Measurements from ENCODE around the gene DIPK1B.
"Not testable (repeated sequence)": the region's sequence is repeated elsewhere in the genome, so short reads cannot be mapped to it uniquely, and the experiment has no call there.

Gene DIPK1B

DNA sequence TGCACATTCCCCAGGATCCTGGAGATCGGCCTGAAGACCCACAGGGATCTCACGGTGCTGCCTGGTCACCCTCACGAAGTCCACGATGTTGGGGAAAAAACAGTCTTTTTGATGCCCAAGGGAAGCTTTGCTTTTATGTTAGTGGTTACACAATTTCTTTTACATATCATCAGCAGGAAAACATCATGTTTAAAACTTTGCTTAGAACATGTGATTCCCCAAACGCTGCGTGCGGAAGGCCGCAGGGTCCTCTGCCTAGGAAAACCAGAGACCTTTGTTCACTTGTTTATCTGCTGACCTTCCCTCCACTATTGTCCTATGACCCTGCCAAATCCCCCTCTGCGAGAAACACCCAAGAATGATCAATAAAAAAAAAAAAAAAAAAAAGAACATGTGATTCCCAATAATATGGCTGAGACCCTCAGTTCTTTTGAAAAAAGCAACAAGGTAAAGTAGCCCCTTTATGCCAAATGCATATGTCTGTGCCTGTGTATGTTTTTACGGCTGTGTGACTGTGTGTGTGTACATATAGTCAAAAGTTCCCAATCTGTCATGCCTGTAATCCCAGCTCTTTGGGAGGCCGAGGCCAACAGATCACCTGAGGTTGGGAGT is 13.6 kb upstream of the DIPK1B start:
- DNase-seq (ENCODE audit: low spot score), result no peak

- DNase-seq (ENCODE audit: low spot score), result no peak
Observed at GRCh38 chr9:136700304-136700703, 12.1 kb upstream of the DIPK1B start.

- DNase-seq (ENCODE audit: low spot score), result no peak
Observed at GRCh38 chr9:136700959-136701667, 11.3 kb upstream of the DIPK1B start.

GRCh38 chr9:136701668-136702053 is 10.7 kb upstream of the DIPK1B start:
- no peak for DNase-seq (ENCODE audit: low spot score)

- no peak for DNase-seq (ENCODE audit: low spot score)
Observed at GRCh38 chr9:136703276-136703860, 9.0 kb upstream of the DIPK1B start.

DNA sequence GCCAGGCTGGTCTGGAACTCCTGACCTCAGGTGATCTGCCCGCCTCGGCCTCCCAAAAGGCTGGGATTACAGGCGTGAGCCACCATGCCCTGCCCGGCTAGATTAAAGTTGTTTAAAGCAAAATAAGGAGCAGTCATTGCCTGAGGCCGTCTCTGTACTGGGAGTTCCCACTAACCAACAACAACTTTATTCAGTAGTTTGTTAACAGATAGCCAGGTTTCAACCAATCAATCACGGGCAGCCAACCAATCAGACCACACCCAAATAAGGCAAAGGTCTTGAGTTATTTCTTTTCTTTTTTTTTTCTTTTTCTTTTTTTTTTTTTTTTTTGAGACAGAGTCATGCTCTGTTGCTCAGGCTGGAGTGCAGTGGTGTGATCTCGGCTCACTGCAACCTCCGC is 7.6 kb upstream of the DIPK1B start:
- not testable (repeated sequence) for DNase-seq (ENCODE audit: low spot score)

DNA sequence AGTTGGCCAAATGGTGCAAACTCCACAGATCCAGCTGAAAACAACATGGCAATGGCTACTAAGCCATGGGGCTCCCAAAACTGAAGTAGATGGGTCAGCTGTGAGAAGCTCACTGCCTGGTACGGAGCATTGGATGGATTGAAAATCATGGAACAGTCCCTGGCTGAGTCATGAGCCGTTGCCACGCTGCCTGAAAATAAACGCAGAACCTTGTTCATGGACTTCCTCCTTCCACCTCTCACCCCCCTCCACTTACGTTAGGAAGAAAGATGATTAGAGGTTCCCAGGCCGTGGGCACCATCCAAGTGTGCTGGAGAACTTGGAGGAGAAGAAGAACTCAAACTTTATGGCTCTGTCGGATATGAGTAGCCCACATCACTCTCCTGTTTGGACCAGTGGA is 6.8 kb upstream of the DIPK1B start:
- no peak for DNase-seq (ENCODE audit: low spot score)

- no peak for DNase-seq (ENCODE audit: low spot score)
Observed at GRCh38 chr9:136707011-136707410, 5.4 kb upstream of the DIPK1B start.

DNA sequence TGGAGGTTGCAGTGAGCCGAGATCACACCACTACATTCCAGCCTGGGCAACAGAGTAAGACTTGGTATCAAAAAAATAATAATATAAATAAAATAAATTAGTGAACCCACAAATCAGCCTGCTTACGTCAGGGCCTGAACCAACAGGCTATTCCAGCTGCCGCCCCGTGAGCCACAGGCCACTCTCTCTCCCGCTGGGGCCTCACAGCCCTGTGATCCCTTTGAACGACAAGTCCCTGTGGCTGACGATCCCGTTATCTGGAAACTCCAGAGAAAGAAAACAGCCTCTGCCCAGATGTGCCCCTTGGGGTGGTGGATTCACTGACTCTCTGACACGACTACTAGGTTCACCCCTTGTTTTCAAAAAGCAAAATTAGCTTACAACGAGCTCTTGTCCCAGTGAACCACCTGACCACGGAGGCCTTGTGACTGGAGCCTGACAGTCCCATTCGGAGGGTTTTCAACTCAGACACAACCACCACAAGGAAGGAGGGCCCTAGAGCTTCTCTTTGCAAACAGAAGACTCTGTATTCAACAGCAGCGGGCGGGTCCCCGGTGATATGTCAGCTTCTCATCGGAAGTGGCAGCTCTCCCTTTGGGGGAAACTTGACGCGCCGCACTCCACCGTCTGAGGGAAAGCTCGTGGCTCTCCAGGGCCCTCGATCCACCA is 4.4 kb upstream of the DIPK1B start:
- DNase-seq (ENCODE audit: low spot score), result no peak

- DNase-seq (ENCODE audit: low spot score), result no peak
Observed at GRCh38 chr9:136709454-136710109, 2.8 kb upstream of the DIPK1B start.

DNA sequence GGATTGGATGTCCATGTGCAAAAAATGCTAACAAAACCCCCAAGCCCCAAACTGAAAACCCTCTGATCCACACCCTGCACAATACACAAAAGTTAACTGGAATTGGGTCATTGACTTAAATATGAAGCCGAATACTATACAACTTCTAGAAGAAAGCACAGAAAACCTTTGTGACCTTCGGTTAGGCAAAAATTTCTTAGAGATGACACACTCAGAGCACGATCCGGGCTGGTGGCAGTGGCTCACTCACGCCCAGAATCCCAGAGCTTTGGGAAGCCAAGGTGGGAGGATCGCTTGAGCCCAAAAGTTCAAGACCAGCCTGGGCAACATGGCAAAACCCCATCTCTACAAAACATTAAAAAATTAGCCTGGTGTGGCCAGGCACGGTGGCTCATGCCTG is 1.8 kb upstream of the DIPK1B start:
- DNase-seq (ENCODE audit: low spot score), result no peak

- not testable (repeated sequence) for DNase-seq (ENCODE audit: low spot score)
Observed at GRCh38 chr9:136711219-136711648, 1.1 kb upstream of the DIPK1B start.

DNA sequence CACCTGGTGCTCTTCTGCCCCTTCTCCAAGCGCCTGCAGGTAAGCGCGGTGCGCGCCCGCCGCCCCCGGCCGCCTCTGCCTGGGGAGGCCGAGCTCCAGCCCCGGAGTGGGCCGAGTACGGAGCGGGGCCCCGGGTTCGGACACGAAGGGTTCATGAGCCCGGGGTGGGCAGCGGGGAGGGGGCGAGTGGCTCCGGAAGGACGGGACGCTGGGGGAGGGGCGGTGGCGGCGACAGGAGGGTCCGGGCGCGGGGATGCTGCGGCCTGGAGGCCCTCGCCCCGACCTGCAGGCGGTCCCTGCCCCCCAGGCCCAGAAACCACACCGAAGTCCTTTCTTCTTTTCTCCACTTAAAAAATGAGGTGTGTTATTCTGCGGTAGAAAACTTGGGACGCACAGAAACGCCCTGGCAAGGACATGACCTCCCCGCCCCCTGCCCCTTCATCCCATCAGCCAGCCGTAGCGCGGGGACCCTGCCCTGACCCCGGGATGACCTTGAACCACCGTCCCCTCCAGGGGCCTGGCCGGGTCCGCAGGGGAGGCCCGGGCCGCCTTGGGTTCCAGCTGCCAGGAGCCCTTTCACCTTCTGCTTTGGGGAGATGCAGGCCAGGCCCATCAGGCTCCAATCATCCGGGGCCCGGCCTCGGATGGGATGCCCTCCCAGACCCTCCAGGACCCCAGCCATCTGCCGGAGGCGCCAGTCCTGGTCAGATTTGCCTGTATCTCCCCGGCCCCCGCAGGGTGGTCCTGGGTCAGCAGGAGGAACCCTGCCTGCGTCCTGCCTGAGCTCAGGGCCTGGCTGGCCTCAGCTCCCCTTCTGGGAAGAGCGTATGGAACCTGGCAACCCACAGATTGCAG is 545 bp downstream of the DIPK1B start:
- DNase-seq (ENCODE audit: low spot score), result no peak

- DNase-seq (ENCODE audit: low spot score), result no peak
Observed at GRCh38 chr9:136713550-136713949, 1.2 kb downstream of the DIPK1B start.

DNA sequence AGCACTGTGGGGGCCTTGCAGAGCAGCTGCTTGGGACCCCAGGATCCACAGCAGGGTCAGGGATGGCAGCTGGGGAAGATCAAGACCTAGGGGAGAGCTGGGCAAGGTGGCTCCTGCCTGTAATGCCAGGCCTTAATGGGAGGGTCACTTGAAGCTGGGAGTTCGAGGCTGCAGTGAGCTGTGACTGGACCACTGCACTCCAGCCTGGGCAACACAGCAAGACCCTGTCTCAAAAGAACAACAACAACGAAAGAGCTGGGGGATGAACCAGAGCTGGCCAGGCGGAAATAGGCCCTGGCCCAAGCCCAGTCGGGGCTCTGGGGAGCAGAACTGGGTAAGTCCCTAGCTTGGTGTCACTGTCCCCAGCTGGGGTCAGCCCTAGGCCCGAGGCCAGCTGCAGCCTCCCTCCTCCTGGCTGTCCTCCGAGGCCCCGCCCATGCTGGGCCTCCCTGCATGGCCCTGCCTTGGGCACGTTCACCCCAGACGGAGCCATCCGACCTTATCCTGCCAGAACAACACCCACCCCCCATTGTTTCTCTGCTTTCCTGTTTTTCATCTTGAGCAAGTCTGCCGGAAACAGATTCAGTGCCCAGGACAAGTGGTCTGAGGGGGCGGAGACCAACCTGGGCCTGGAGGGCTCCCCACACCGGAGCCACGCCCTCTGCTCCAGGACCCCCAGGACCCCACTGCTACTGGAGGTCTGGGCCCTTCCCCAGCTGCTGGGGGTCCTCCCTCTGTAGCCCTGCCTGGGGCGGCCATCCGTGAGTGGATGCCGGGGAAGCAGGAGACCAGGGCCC is 1.9 kb downstream of the DIPK1B start:
- DNase-seq (ENCODE audit: low spot score), result no peak

- no peak for DNase-seq (ENCODE audit: low spot score)
Observed at GRCh38 chr9:136714893-136715274, 2.5 kb downstream of the DIPK1B start.

GRCh38 chr9:136717399-136717798 is 5.0 kb downstream of the DIPK1B start:
- no peak for DNase-seq (ENCODE audit: low spot score)

GRCh38 chr9:136718345-136719194 is 6.2 kb downstream of the DIPK1B start:
- no peak for DNase-seq (ENCODE audit: low spot score)

DNA sequence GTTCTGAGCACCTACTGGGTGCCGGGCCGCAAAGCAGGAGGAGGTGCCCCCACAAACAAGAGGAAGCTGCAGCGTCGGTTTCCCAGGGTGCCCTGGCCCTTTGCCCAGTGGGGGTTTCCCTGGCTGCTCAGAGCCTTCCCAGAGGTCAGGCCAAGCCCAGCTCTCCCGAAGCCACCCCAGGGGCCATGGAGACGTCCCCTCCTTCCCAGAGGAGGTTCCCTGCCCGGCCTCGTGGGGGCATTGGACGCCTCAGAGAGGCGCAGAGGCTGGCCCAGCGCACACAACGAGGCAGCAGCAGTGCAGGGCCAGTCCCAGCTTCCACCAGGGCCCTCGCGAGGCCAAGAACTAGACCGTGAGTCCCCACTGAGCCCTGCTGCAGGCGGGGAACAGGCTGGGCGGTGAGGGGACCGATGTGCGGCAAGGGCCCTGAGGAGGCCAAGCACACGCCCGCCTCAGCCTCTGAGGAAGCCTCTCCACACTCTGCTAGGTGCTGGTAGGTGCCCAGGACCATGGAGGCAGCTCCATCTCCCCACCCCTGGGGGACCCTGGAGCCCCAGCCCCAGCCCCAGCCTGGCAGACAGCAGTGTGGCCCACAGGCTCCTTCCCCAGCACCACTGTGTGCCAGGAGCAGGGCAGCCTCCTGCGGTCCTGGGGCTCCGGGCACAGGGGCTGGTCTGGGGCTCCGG is 7.0 kb downstream of the DIPK1B start:
- DNase-seq (ENCODE audit: low spot score), result no peak
